ENCODE measurements around the gene HIRA.

- no peak for TF ChIP-seq NFYB (CRISPR knock-in tag; conservative IDR thresholded peaks at IDR 0.05; ENCODE audit: low read depth)
- no peak for TF ChIP-seq PRDM15 (CRISPR knock-in tag; IDR thresholded peaks at IDR 0.05)
- no peak for TF ChIP-seq STAT6 (CRISPR knock-in tag; conservative IDR thresholded peaks at IDR 0.05; ENCODE audit: low read depth)
- no peak for TF ChIP-seq MLX (CRISPR knock-in tag; IDR thresholded peaks at IDR 0.05)
- no peak for TF ChIP-seq KAT7 (CRISPR knock-in tag; IDR thresholded peaks at IDR 0.05; ENCODE audit: borderline replicate concordance)
- no peak for TF ChIP-seq CTCF (IDR thresholded peaks at IDR 0.05)
- no peak for TF ChIP-seq ZNF317 (CRISPR knock-in tag; IDR thresholded peaks at IDR 0.05; ENCODE audit: borderline replicate concordance, low read depth)
Measured at GRCh38 chr22:19357270-19358105, 74.0 kb downstream of the HIRA start.
